Measurements from ENCODE around the gene PMFBP1.

The PMFBP1 gene

GRCh38 chr16:72179204-72179970 is 7.4 kb upstream of the PMFBP1 start:
- no peaks in the 10 kb centered on the region for H3K27me3 ChIP-seq (ENCODE audit: control insufficient read depth, insufficient read depth, low read length)
- H3K36me3 ChIP-seq (ENCODE audit: control insufficient read depth, insufficient read depth, low read length): no peaks in the 10 kb centered on the region
- H3K4me1 ChIP-seq (ENCODE audit: control insufficient read depth, insufficient read depth, low read length): no peaks in the 10 kb centered on the region
- no peak overlapping the region for H3K27ac ChIP-seq (ENCODE audit: low read depth, low read length)
- H3K9ac ChIP-seq (ENCODE audit: low read length): no peak overlapping the region
- no peak overlapping the region for H3K4me3 ChIP-seq (ENCODE audit: low read length)

- H3K9ac ChIP-seq (ENCODE audit: low read length): no peak overlapping the region
- no peak overlapping the region for H3K27ac ChIP-seq (ENCODE audit: low read depth, low read length)
- H3K36me3 ChIP-seq (ENCODE audit: control insufficient read depth, insufficient read depth, low read length): no peaks in the 10 kb centered on the region
- H3K4me3 ChIP-seq (ENCODE audit: low read length): no peak overlapping the region
- no peaks in the 10 kb centered on the region for H3K4me1 ChIP-seq (ENCODE audit: control insufficient read depth, insufficient read depth, low read length)
- no peaks in the 10 kb centered on the region for H3K27me3 ChIP-seq (ENCODE audit: control insufficient read depth, insufficient read depth, low read length)
Measured at GRCh38 chr16:72174726-72175125, 2.8 kb upstream of the PMFBP1 start.

- no peak overlapping the region for H3K9ac ChIP-seq (ENCODE audit: low read length)
- no peak overlapping the region for H3K27ac ChIP-seq (ENCODE audit: low read depth, low read length)
- no peaks in the 10 kb centered on the region for H3K4me1 ChIP-seq (ENCODE audit: control insufficient read depth, insufficient read depth, low read length)
- H3K36me3 ChIP-seq (ENCODE audit: control insufficient read depth, insufficient read depth, low read length): no peaks in the 10 kb centered on the region
- no peak overlapping the region for H3K4me3 ChIP-seq (ENCODE audit: low read length)
- no peaks in the 10 kb centered on the region for H3K27me3 ChIP-seq (ENCODE audit: control insufficient read depth, insufficient read depth, low read length)
Measured at GRCh38 chr16:72173997-72174396, 2.0 kb upstream of the PMFBP1 start.

GRCh38 chr16:72171236-72171635 is 719 bp downstream of the PMFBP1 start:
- H3K4me3 ChIP-seq (ENCODE audit: low read length): no peak overlapping the region
- H3K27ac ChIP-seq (ENCODE audit: low read depth, low read length): no peak overlapping the region
- H3K36me3 ChIP-seq (ENCODE audit: control insufficient read depth, insufficient read depth, low read length): no peaks in the 10 kb centered on the region
- no peaks in the 10 kb centered on the region for H3K27me3 ChIP-seq (ENCODE audit: control insufficient read depth, insufficient read depth, low read length)
- no peak overlapping the region for H3K9ac ChIP-seq (ENCODE audit: low read length)
- no peaks in the 10 kb centered on the region for H3K4me1 ChIP-seq (ENCODE audit: control insufficient read depth, insufficient read depth, low read length)

GRCh38 chr16:72169708-72170107 is 2.2 kb downstream of the PMFBP1 start:
- no peak overlapping the region for H3K27ac ChIP-seq (ENCODE audit: low read depth, low read length)
- no peaks in the 10 kb centered on the region for H3K36me3 ChIP-seq (ENCODE audit: control insufficient read depth, insufficient read depth, low read length)
- no peaks in the 10 kb centered on the region for H3K27me3 ChIP-seq (ENCODE audit: control insufficient read depth, insufficient read depth, low read length)
- no peaks in the 10 kb centered on the region for H3K4me1 ChIP-seq (ENCODE audit: control insufficient read depth, insufficient read depth, low read length)
- H3K9ac ChIP-seq (ENCODE audit: low read length): no peak overlapping the region
- H3K4me3 ChIP-seq (ENCODE audit: low read length): no peak overlapping the region

GRCh38 chr16:72168365-72168764 is 3.6 kb downstream of the PMFBP1 start:
- Histone ChIP-seq H3K27me3 (ENCODE audit: control insufficient read depth, insufficient read depth, low read length) (no peaks in the 10 kb centered on the region), H3K27ac (ENCODE audit: low read depth, low read length) (no peak overlapping the region), H3K9ac (ENCODE audit: low read length) (no peak overlapping the region), H3K4me1 (ENCODE audit: control insufficient read depth, insufficient read depth, low read length) (no peaks in the 10 kb centered on the region), H3K36me3 (ENCODE audit: control insufficient read depth, insufficient read depth, low read length) (no peaks in the 10 kb centered on the region), H3K4me3 (ENCODE audit: low read length) (no peak overlapping the region)

- no peak overlapping the region for H3K9ac ChIP-seq (ENCODE audit: low read length)
- no peaks in the 10 kb centered on the region for H3K4me1 ChIP-seq (ENCODE audit: control insufficient read depth, insufficient read depth, low read length)
- H3K27ac ChIP-seq (ENCODE audit: low read depth, low read length): no peak overlapping the region
- H3K27me3 ChIP-seq (ENCODE audit: control insufficient read depth, insufficient read depth, low read length): no peaks in the 10 kb centered on the region
- H3K36me3 ChIP-seq (ENCODE audit: control insufficient read depth, insufficient read depth, low read length): no peaks in the 10 kb centered on the region
- no peak overlapping the region for H3K4me3 ChIP-seq (ENCODE audit: low read length)
Measured at GRCh38 chr16:72166954-72167561, 4.9 kb downstream of the PMFBP1 start.

GRCh38 chr16:72166151-72166550 is 5.8 kb downstream of the PMFBP1 start:
- no peaks in the 10 kb centered on the region for H3K36me3 ChIP-seq (ENCODE audit: control insufficient read depth, insufficient read depth, low read length)
- no peaks in the 10 kb centered on the region for H3K27me3 ChIP-seq (ENCODE audit: control insufficient read depth, insufficient read depth, low read length)
- no peaks in the 10 kb centered on the region for H3K4me1 ChIP-seq (ENCODE audit: control insufficient read depth, insufficient read depth, low read length)
- no peak overlapping the region for H3K9ac ChIP-seq (ENCODE audit: low read length)
- H3K27ac ChIP-seq (ENCODE audit: low read depth, low read length): no peak overlapping the region
- H3K4me3 ChIP-seq (ENCODE audit: low read length): no peak overlapping the region

- Histone ChIP-seq H3K27ac (ENCODE audit: low read depth, low read length) (no peak overlapping the region), H3K27me3 (ENCODE audit: control insufficient read depth, insufficient read depth, low read length) (no peaks in the 10 kb centered on the region), H3K9ac (ENCODE audit: low read length) (no peak overlapping the region), H3K4me3 (ENCODE audit: low read length) (no peak overlapping the region), H3K36me3 (ENCODE audit: control insufficient read depth, insufficient read depth, low read length) (no peaks in the 10 kb centered on the region), H3K4me1 (ENCODE audit: control insufficient read depth, insufficient read depth, low read length) (no peaks in the 10 kb centered on the region)
Measured at GRCh38 chr16:72164691-72165090, 7.3 kb downstream of the PMFBP1 start.

- Histone ChIP-seq H3K9ac (ENCODE audit: low read length) (no peak overlapping the region), H3K4me3 (ENCODE audit: low read length) (no peak overlapping the region), H3K4me1 (ENCODE audit: control insufficient read depth, insufficient read depth, low read length) (no peaks in the 10 kb centered on the region), H3K36me3 (ENCODE audit: control insufficient read depth, insufficient read depth, low read length) (no peaks in the 10 kb centered on the region), H3K27me3 (ENCODE audit: control insufficient read depth, insufficient read depth, low read length) (no peaks in the 10 kb centered on the region), H3K27ac (ENCODE audit: low read depth, low read length) (no peak overlapping the region)
Measured at GRCh38 chr16:72162105-72162692, 9.8 kb downstream of the PMFBP1 start.

- Histone ChIP-seq H3K36me3 (ENCODE audit: control insufficient read depth, insufficient read depth, low read length) (no peaks in the 10 kb centered on the region), H3K27ac (ENCODE audit: low read depth, low read length) (no peak overlapping the region), H3K9ac (ENCODE audit: low read length) (no peak overlapping the region), H3K4me1 (ENCODE audit: control insufficient read depth, insufficient read depth, low read length) (no peaks in the 10 kb centered on the region), H3K27me3 (ENCODE audit: control insufficient read depth, insufficient read depth, low read length) (no peaks in the 10 kb centered on the region), H3K4me3 (ENCODE audit: low read length) (no peak overlapping the region)
Measured at GRCh38 chr16:72159801-72160200, 12.2 kb downstream of the PMFBP1 start.

- no peaks in the 10 kb centered on the region for H3K4me1 ChIP-seq (ENCODE audit: control insufficient read depth, insufficient read depth, low read length)
- H3K36me3 ChIP-seq (ENCODE audit: control insufficient read depth, insufficient read depth, low read length): no peaks in the 10 kb centered on the region
- H3K27me3 ChIP-seq (ENCODE audit: control insufficient read depth, insufficient read depth, low read length): no peaks in the 10 kb centered on the region
- no peak overlapping the region for H3K9ac ChIP-seq (ENCODE audit: low read length)
- no peak overlapping the region for H3K4me3 ChIP-seq (ENCODE audit: low read length)
- no peak overlapping the region for H3K27ac ChIP-seq (ENCODE audit: low read depth, low read length)
Measured at GRCh38 chr16:72159386-72159785, 12.6 kb downstream of the PMFBP1 start.

All from rectal smooth muscle tissue (tissue), 1 donor.